IPS DF 6.9 (cell line): Measurements from ENCODE around the gene CALB2.

ENCODE experiments used
- DNase-seq: peaks from one replicate; pipeline ENCODE4 v3.0.0-alpha.2; 2013; ENCODE audit warnings: low read depth, low spot score
- H3K27ac ChIP-seq: one replicate; pipeline ENCODE4 v1.5.1; 2013; ENCODE audit warnings: low read length, control low read depth
- H3K27me3 ChIP-seq: 2 replicates; pipeline ENCODE4 v1.6.1; 2013; ENCODE audit warnings: mild to moderate bottlenecking, low read length; ENCODE audit not compliant: control insufficient read depth, insufficient read depth
- H3K36me3 ChIP-seq: 2 replicates; pipeline ENCODE4 v1.6.1; 2013; ENCODE audit warnings: low read length; ENCODE audit not compliant: control insufficient read depth, insufficient read depth
- H3K4me1 ChIP-seq: 2 replicates; pipeline ENCODE4 v1.6.1; 2013; ENCODE audit warnings: low read length; ENCODE audit not compliant: control insufficient read depth, insufficient read depth
- H3K4me3 ChIP-seq: 2 replicates; pipeline ENCODE4 v1.5.1; 2013; ENCODE audit warnings: mild to moderate bottlenecking, low read length
- H3K9me3 ChIP-seq: 2 replicates; pipeline ENCODE4 v1.6.1; 2013; ENCODE audit warnings: low read length, inconsistent platforms; ENCODE audit not compliant: control insufficient read depth, insufficient read depth
- WGBS: extraction: QIAGEN DNeasy Blood & Tissue Kit; methylation state at CpG from one replicate; pipeline ENCODE4 v1.1.7; 2013; ENCODE audit warnings: mixed read lengths, missing lambda C conversion rate; ENCODE audit not compliant: insufficient read length, insufficient coverage; 5-methylcytosine and 5-hydroxymethylcytosine counted together

Gene CALB2

GRCh38 chr16:71424626-71425025, 66.1 kb downstream of the CALB2 start:
- H3K9me3 ChIP-seq = no peaks in the 10 kb centered on the region
- no peak for DNase-seq
- no peaks in the 10 kb centered on the region for H3K36me3 ChIP-seq
- no peaks in the 10 kb centered on the region for H3K27me3 ChIP-seq
- no CpG with 5 or more reads among the region's 6 CpGs for WGBS
- no peak overlapping the region for H3K27ac ChIP-seq
- H3K4me1 ChIP-seq = no peaks in the 10 kb centered on the region; the same call in 1 of the 2 replicates
- no peak overlapping the region for H3K4me3 ChIP-seq

DNA sequence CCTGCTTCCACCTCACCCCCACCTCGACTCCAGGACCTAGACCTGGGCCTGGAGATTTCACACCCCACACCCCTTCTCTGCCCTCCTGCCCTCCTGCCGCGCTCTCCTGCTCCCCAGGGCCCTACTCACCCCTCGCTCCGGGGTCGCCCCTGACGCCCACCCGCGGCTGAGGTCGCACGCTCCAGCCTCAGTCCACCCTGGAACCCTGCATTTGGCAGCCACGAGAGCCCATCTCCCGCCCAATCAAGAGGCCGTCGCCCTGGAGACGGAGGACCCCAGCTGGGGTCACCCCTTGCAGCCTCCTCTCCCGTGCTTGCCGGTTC, 67.2 kb downstream of the CALB2 start:
- Histone ChIP-seq H3K27ac (no peak overlapping the region), H3K27me3 (no peaks in the 10 kb centered on the region), H3K4me1 (no peaks in the 10 kb centered on the region; the same call in 1 of the 2 replicates), H3K9me3 (no peaks in the 10 kb centered on the region), H3K36me3 (no peaks in the 10 kb centered on the region), H3K4me3 (peak overlapping the region; percentile 68; the same call in 1 of the 2 replicates)
- WGBS = no CpG with 5 or more reads among the region's 18 CpGs
- no peak for DNase-seq

- H3K4me1 ChIP-seq = no peaks in the 10 kb centered on the region; the same call in 1 of the 2 replicates
- no peaks in the 10 kb centered on the region for H3K36me3 ChIP-seq
- peak overlapping the region; percentile 68; the same call in 1 of the 2 replicates for H3K4me3 ChIP-seq
- no peaks in the 10 kb centered on the region for H3K9me3 ChIP-seq
- no peak overlapping the region for H3K27ac ChIP-seq
- DNase-seq = peak; percentile 94
- WGBS = no CpG with 5 or more reads among the region's 48 CpGs
- H3K27me3 ChIP-seq = no peaks in the 10 kb centered on the region
These were observed 67.8 kb downstream of the CALB2 start for GRCh38 chr16:71426069-71426879.

DNA sequence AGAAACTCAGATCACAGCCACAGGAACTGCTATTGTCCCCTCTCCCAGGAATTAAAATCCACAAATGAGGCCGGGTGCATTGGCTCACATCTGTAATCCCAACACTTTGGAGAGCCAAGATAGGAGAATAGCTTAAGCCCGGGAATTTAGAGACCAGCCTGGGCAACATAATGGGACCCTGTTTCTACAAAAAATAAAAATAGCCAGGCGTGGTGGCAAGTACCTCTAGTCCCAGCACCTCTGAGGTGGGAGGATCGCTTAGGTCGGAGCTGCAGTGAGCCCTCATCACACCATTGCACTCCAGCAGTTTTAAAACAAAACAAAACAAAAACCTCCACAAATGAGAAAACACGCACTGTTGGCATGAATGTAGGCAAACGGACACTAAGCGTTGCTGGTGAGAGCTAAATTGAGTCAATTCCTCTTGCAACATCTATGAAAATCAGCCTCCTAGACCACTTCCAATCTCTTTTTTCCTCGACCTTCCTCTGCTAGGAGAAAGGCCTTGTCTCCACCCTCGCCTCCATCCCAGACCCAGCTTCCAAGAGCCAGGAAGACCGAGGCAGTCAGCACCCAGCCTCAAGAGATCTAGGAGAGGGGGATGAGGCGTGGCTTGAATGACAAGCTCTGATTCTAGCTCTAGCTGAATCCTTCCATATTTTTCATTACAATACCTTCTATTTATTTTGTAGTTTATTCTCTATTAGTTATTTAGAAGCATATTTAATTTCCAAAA, 68.5 kb downstream of the CALB2 start:
- DNase-seq = no peak
- H3K36me3 ChIP-seq = no peaks in the 10 kb centered on the region
- no peaks in the 10 kb centered on the region for H3K27me3 ChIP-seq
- no peak overlapping the region for H3K27ac ChIP-seq
- WGBS = no CpG with 5 or more reads among the region's 12 CpGs
- no peaks in the 10 kb centered on the region; the same call in 1 of the 2 replicates for H3K4me1 ChIP-seq
- no peaks in the 10 kb centered on the region for H3K9me3 ChIP-seq
- no peak overlapping the region for H3K4me3 ChIP-seq

DNA sequence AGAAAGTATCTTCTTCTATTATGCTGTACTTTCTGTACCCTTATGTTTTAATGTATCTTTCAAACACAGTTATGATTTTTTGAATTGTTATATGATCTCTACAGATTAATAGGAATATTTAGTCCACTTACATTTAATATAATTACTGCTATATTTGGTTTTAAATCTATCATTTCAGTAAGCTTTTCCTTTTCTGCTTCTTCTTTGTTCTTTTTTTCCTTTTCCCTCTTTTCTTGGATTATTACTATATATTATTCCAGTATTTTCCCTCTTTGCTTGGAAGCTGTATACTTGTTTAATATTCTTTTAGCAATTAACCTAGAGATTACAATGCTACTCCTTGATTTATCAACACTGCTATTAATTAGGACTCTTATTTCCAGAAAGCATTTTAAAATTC, 69.9 kb downstream of the CALB2 start:
- no peak overlapping the region for H3K4me3 ChIP-seq
- H3K9me3 ChIP-seq = no peaks in the 10 kb centered on the region
- no peak overlapping the region for H3K27ac ChIP-seq
- DNase-seq = no peak
- no peaks in the 10 kb centered on the region; the same call in 1 of the 2 replicates for H3K4me1 ChIP-seq
- no peaks in the 10 kb centered on the region for H3K36me3 ChIP-seq
- H3K27me3 ChIP-seq = no peaks in the 10 kb centered on the region

DNA sequence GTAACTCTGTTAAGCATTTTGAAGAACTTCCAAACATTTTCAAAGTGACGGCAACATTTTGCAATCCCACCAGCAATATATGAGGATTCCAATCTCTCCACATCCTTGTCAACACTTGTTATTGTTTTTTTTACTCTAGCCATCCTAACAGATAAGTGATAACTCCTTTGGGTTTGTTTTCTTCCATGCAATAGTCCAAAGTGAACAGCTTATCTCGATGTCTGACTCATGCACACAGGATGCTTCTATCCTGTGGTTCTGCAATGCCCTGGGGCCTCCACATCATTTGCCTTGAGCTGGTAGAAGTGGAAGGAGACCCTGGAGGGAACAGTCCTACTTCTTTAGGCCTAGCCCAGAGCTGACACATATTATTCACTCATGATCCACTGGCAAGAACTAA, 70.4 kb downstream of the CALB2 start:
- no peak overlapping the region for H3K27ac ChIP-seq

DNA sequence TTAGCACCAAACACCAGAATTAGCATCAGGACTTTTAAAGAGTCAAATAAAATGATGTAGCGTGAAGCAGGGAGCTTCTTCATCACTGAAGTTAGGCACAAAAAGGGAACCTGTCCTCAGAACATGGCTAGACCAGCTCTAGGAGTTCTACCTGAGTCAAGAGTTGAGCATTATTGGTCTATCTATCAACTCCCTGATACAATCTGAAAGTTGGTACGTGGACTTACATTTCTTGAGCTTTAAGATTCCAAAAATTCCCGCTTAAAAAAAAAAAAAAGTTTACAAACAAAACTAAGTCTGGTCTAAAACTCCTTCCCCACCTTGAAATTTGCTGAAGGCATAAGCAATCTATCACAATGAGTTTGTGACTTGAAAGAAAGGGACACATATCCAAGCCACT, 71.1 kb downstream of the CALB2 start:
- H3K36me3 ChIP-seq = no peaks in the 10 kb centered on the region
- H3K27ac ChIP-seq = no peak overlapping the region
- no peaks in the 10 kb centered on the region for H3K9me3 ChIP-seq
- no CpG with 5 or more reads among the region's 3 CpGs for WGBS
- DNase-seq = no peak
- H3K27me3 ChIP-seq = no peaks in the 10 kb centered on the region
- no peaks in the 10 kb centered on the region; the same call in 1 of the 2 replicates for H3K4me1 ChIP-seq
- H3K4me3 ChIP-seq = no peak overlapping the region

More for the DNA sequence above, 70.4 kb downstream of the CALB2 start:
- no peaks in the 10 kb centered on the region for H3K9me3 ChIP-seq
- H3K4me1 ChIP-seq = no peaks in the 10 kb centered on the region; the same call in 1 of the 2 replicates
- H3K27me3 ChIP-seq = no peaks in the 10 kb centered on the region
- H3K36me3 ChIP-seq = no peaks in the 10 kb centered on the region
- WGBS = no CpG with 5 or more reads among the region's 2 CpGs
- no peak for DNase-seq
- H3K4me3 ChIP-seq = no peak overlapping the region

DNA sequence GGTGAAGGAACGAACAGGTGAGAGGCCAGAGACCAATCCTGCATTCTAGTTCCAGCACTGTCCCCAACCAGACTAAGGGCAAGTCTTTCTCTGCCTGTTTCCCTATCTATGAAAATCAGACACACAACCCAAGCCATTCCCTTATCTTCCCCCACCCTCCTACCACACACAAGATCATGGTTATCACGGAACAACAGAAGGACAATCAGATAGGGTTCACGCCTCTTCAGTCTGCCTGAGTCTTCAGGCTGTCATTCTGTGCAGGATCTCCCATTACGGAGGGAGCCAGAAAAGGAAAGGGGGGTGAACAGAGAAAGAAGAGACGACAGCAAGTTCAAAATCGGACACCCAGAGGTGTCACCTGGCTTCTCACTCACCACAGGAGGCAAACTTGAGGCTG, 72.2 kb downstream of the CALB2 start:
- no peak for DNase-seq
- Histone ChIP-seq H3K36me3 (no peaks in the 10 kb centered on the region), H3K4me1 (no peaks in the 10 kb centered on the region; the same call in 1 of the 2 replicates), H3K27ac (no peak overlapping the region), H3K4me3 (no peak overlapping the region), H3K9me3 (no peaks in the 10 kb centered on the region), H3K27me3 (no peaks in the 10 kb centered on the region)
- WGBS = no CpG with 5 or more reads among the region's 6 CpGs

GRCh38 chr16:71431176-71431575, 72.7 kb downstream of the CALB2 start:
- no peaks in the 10 kb centered on the region for H3K27me3 ChIP-seq
- no peaks in the 10 kb centered on the region for H3K36me3 ChIP-seq
- H3K4me3 ChIP-seq = no peak overlapping the region
- H3K9me3 ChIP-seq = no peaks in the 10 kb centered on the region
- no CpG with 5 or more reads among the region's 14 CpGs for WGBS
- H3K27ac ChIP-seq = no peak overlapping the region
- no peaks in the 10 kb centered on the region for H3K4me1 ChIP-seq
- DNase-seq = no peak

GRCh38 chr16:71431991-71432390, 73.5 kb downstream of the CALB2 start:
- Histone ChIP-seq H3K36me3 (no peaks in the 10 kb centered on the region), H3K27ac (no peak overlapping the region), H3K9me3 (no peaks in the 10 kb centered on the region), H3K4me1 (no peaks in the 10 kb centered on the region), H3K4me3 (no peak overlapping the region), H3K27me3 (no peaks in the 10 kb centered on the region)
- WGBS = no CpG with 5 or more reads among the region's 9 CpGs
- no peak for DNase-seq
